Peyer's patch (tissue), 4 donors: ENCODE data around the gene NKD1. TPM values are rescaled to one million over a fixed set of nuclear protein-coding genes. Genes with fewer than 3 reads are reported as not detected.

Source experiments
- DNase-seq, 3 donors: peaks; one replicate each; pipeline ENCODE4 v3.0.0-alpha.2; 2017 to 2019
- H3K27ac ChIP-seq, 4 donors: fragments of 200-600 bp; sonication (generic); one replicate each; pipeline ENCODE4 v1.5.1; 2016 to 2019
- H3K27me3 ChIP-seq, 2 donors: fragments of 200-600 bp; sonication (generic); one replicate each; pipeline ENCODE4 v1.5.1; 2019
- H3K36me3 ChIP-seq, 3 donors: fragments of 200-600 bp; sonication (generic); one replicate each; pipeline ENCODE4 v1.5.1; 2016 to 2019
- H3K4me1 ChIP-seq, 4 donors: fragments of 200-600 bp; sonication (generic); one replicate each; pipeline ENCODE4 v1.5.1; 2016 to 2019
- H3K4me3 ChIP-seq, 4 donors: fragments of 200-600 bp; sonication (generic); 1 replicate in 3 of 4; 2 replicates in 1 of 4; pipeline ENCODE4 v1.5.1; 2016 to 2019; ENCODE audit warnings: mild to moderate bottlenecking in 1 of 4
- H3K9me3 ChIP-seq, 4 donors: fragments of 200-600 bp; sonication (generic); one replicate each; pipeline ENCODE4 v1.5.1; 2016 to 2019; ENCODE audit warnings: mild to moderate bottlenecking in 1 of 4
- POLR2A ChIP-seq, 2 donors: fragments of 450-650 bp; IDR thresholded peaks; one replicate each; pipeline ENCODE4 v1.5.1; 2017; ENCODE audit warnings: antibody characterized with exemption in 2 of 2, mild to moderate bottlenecking in 2 of 2, moderate library complexity in 2 of 2
- total RNA-seq, 4 donors: library from RNA; depleted of rRNA; stranded (reverse); fragments of >200 nt; gene quantifications; one replicate each; pipeline ENCODE4 v1.1.0, GENCODE V29; 2016
- TF ChIP-seq, protein P1 (sequence below), 6 experiments: fragments of 450-650 bp in 4 of 6; fragments of 200-600 bp in 2 of 6; sonication (generic) in 1 of 6; IDR thresholded peaks; one replicate each; pipeline ENCODE4 v1.5.1; 2017 to 2019; ENCODE audit warnings: antibody characterized with exemption in 6 of 6, mild to moderate bottlenecking in 3 of 6, moderate library complexity in 1 of 6

Gene NKD1
- total RNA-seq, 4 donors from 2014 or later = 1.7 to 4.0 (median 3.4) TPM

DNA sequence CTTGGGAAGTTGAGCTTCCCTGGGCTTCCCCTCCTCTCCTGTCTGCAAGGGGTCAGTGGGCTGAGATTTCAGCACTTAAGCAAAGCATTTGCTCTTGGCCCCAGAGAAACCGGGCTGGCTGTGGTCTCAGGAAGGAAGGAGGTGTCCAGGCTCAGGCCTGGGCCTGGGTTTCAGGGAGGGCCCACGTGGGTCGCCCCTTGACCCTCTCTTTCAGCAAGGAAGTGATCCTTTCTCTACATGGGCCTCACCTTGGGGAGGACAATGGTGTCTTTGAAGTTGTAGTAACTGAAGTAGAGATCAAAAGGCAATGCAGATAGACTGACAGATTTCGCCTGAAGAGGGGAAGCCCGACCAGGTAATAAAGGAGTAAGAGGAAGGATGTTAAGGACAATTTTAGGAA lies 147.9 kb downstream of the NKD1 start:
- Histone ChIP-seq H3K4me3 (no peak overlapping the region), H3K27me3 (no peaks in the 10 kb centered on the region), H3K4me1 (peaks cover 7 to 38% (median 19%) of the 10 kb centered on the region in 4 donors), H3K9me3 (no peaks in the 10 kb centered on the region), H3K36me3 (no peaks in the 10 kb centered on the region), H3K27ac (peak overlapping the region in 3 of 4 donors; percentile 61 to 77 (median 69))
- TF ChIP-seq POLR2A (IDR thresholded peaks at IDR 0.05) = no peak
- TF ChIP-seq, protein P1, sequence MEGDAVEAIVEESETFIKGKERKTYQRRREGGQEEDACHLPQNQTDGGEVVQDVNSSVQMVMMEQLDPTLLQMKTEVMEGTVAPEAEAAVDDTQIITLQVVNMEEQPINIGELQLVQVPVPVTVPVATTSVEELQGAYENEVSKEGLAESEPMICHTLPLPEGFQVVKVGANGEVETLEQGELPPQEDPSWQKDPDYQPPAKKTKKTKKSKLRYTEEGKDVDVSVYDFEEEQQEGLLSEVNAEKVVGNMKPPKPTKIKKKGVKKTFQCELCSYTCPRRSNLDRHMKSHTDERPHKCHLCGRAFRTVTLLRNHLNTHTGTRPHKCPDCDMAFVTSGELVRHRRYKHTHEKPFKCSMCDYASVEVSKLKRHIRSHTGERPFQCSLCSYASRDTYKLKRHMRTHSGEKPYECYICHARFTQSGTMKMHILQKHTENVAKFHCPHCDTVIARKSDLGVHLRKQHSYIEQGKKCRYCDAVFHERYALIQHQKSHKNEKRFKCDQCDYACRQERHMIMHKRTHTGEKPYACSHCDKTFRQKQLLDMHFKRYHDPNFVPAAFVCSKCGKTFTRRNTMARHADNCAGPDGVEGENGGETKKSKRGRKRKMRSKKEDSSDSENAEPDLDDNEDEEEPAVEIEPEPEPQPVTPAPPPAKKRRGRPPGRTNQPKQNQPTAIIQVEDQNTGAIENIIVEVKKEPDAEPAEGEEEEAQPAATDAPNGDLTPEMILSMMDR (IDR thresholded peaks at IDR 0.05) = no peak
- no peak for DNase-seq

GRCh38 chr16:50696575-50697420 lies 148.6 kb downstream of the NKD1 start:
- Histone ChIP-seq H3K27me3 (no peaks in the 10 kb centered on the region), H3K4me3 (no peak overlapping the region), H3K9me3 (no peaks in the 10 kb centered on the region), H3K27ac (peak overlapping the region in 3 of 4 donors; percentile 61 to 77 (median 69)), H3K36me3 (no peaks in the 10 kb centered on the region), H3K4me1 (peaks cover 7 to 38% (median 19%) of the 10 kb centered on the region in 4 donors)
- peak; percentile 70 to 93 (median 79) for DNase-seq
- peak in 1 of 2 donors; percentile 7 for TF ChIP-seq POLR2A (IDR thresholded peaks at IDR 0.05)
- TF ChIP-seq, protein P1 (IDR thresholded peaks at IDR 0.05) = no peak

- Histone ChIP-seq H3K4me1 (peaks cover 7 to 38% (median 19%) of the 10 kb centered on the region in 4 donors), H3K27ac (peak overlapping the region; percentile 61 to 77 (median 70)), H3K36me3 (no peaks in the 10 kb centered on the region), H3K27me3 (no peaks in the 10 kb centered on the region), H3K9me3 (no peaks in the 10 kb centered on the region), H3K4me3 (peak overlapping the region in 1 of 4 donors; percentile 37)
- no peak for DNase-seq
- no peak for TF ChIP-seq POLR2A (IDR thresholded peaks at IDR 0.05)
- TF ChIP-seq, protein P1 (IDR thresholded peaks at IDR 0.05) = no peak
Measured at GRCh38 chr16:50697421-50697715, 149.2 kb downstream of the NKD1 start.

DNA sequence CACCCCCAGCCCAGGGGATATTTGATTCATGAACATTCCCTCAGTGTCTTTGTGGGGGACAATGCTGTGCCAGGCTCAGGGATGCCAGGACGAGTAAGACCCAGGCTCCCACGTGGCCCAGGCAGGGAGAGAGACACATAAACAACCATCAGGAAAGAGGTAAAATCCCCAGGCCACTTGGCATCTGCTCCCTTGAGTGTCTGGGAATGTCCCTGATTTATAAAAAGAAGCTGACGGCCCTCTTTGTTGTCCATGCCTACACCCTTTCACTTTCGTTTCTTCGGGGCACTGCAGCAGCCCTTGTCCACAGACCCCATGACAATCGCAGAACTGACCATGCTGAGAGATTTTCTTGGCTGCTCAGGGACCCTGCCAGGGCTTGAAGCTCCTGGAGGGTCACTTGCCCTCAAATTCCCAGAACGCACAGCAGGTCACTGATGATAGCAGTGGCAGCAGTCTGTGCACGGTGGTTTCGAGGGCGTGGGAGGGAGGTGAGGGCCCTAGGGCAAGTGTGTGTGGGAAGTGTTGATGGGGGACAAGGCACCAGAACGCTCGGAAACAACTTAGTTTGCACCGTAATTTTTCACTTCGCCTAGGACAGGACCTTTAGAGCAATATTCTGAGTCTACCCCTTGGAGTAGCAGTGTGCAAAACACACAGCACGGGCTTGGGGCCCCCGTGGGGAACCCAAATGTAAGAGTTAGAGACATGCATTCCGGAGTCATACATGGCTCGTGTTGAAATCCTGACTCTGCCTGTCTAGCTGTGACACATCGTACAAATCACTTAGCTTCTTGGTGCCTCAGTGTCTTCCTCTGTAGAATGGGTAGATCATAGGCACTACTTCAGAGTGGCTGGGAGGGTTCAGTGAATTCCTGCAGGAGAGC lies 149.9 kb downstream of the NKD1 start:
- peak overlapping the region; percentile 37 to 45 (median 42) for H3K4me3 ChIP-seq
- H3K27me3 ChIP-seq = no peaks in the 10 kb centered on the region
- no peaks in the 10 kb centered on the region for H3K36me3 ChIP-seq
- TF ChIP-seq, protein P1 (IDR thresholded peaks at IDR 0.05) = no peak
- TF ChIP-seq POLR2A (IDR thresholded peaks at IDR 0.05) = no peak
- H3K4me1 ChIP-seq = peaks cover 7 to 38% (median 19%) of the 10 kb centered on the region in 4 donors
- peak in 1 of 3 donors; percentile 51 for DNase-seq
- H3K27ac ChIP-seq = peak overlapping the region; percentile 61 to 77 (median 70)
- H3K9me3 ChIP-seq = no peaks in the 10 kb centered on the region

Other genes with a start within 250 kb of the NKD1 start
- gene BRD7, start 179.4 kb upstream of the NKD1 start, total RNA-seq = 10 to 100 TPM; 27.8 to 46.2 (median 36.8) TPM
- gene SNX20, start 132.9 kb downstream of the NKD1 start, total RNA-seq = 10 to 100 TPM in 1 of 4 donors, 1 to 10 TPM in 3; 1.3 to 10.7 (median 2.3) TPM
- 1 to 10 TPM in 2 of 4 donors, not detected in 2; 1.7 to 4.1 TPM for gene NOD2, start 145.2 kb downstream of the NKD1 start, total RNA-seq
- 10 to 100 TPM; 24.3 to 56.1 (median 30.0) TPM for gene CYLD, start 193.7 kb downstream of the NKD1 start, total RNA-seq